Sigmoid colon (tissue), 7 donors: Measurements from ENCODE around the gene DMBT1. TPM values are rescaled to one million over a fixed set of nuclear protein-coding genes. Genes with fewer than 3 reads are reported as not detected.

Source experiments
- DNase-seq: peaks from one replicate; pipeline ENCODE4 v3.0.0-alpha.2; 2019
- H3K27ac ChIP-seq, 4 donors: fragments of 200-600 bp; sonication (generic); one replicate each; pipeline ENCODE4 v1.5.1; 2016 to 2019; ENCODE audit warnings: mild to moderate bottlenecking in 1 of 4
- H3K27me3 ChIP-seq, 3 donors: fragments of 200-600 bp; sonication (generic); one replicate each; pipeline ENCODE4 v1.5.1; 2019; ENCODE audit warnings: mild to moderate bottlenecking in 1 of 3
- H3K36me3 ChIP-seq, 4 donors: fragments of 200-600 bp; sonication (generic); one replicate each; pipeline ENCODE4 v1.5.1; 2016 to 2019
- H3K4me1 ChIP-seq, 4 donors: fragments of 200-600 bp; sonication (generic); one replicate each; pipeline ENCODE4 v1.5.1; 2017 to 2019
- H3K4me3 ChIP-seq, 4 donors: fragments of 200-600 bp; sonication (generic); one replicate each; pipeline ENCODE4 v1.5.1; 2017 to 2019; ENCODE audit warnings: mild to moderate bottlenecking in 2 of 4, moderate library complexity in 1 of 4
- H3K9me3 ChIP-seq, 4 donors: fragments of 200-600 bp in 3 of 4; sonication (generic) in 3 of 4; one replicate each; pipeline versions ENCODE4 v1.5.1 to v1.6.1; 2013 to 2019
- CTCF ChIP-seq, 4 experiments: fragments of 450-650 bp in 3 of 4; fragments of 200-600 bp in 1 of 4; IDR thresholded peaks; one replicate each; pipeline ENCODE4 v1.5.1; 2016 to 2019; ENCODE audit warnings: antibody characterized with exemption in 4 of 4, mild to moderate bottlenecking in 3 of 4, moderate library complexity in 2 of 4
- EP300 ChIP-seq, 4 donors: sonication (generic); formaldehyde crosslinking; IDR thresholded peaks; one replicate each; pipeline ENCODE4 v1.6.1; 2017; ENCODE audit warnings: antibody characterized with exemption in 4 of 4
- POLR2A ChIP-seq, 2 donors: fragments of 450-650 bp; IDR thresholded peaks; one replicate each; pipeline ENCODE4 v1.6.1; 2016; ENCODE audit warnings: antibody characterized with exemption in 2 of 2, mild to moderate bottlenecking in 2 of 2, moderate library complexity in 2 of 2
- POLR2AphosphoS5 ChIP-seq, 4 donors: sonication (generic); formaldehyde crosslinking; IDR thresholded peaks; one replicate each; pipeline ENCODE4 v1.6.1; 2017; ENCODE audit warnings: antibody characterized with exemption in 4 of 4
- WGBS, 2 donors: extraction: QIAGEN DNeasy Blood & Tissue Kit; methylation state at CpG; one replicate each; pipeline ENCODE4 v1.1.7; 2013; 5-methylcytosine and 5-hydroxymethylcytosine counted together
- intact Hi-C: fragments of 100-400 bp; cut with DNase I; formaldehyde crosslinking; loops from one replicate; pipeline ENCODE4 v1.15.1; 2023
- polyA plus RNA-seq, 3 donors: library from polyadenylated mRNA; stranded (reverse); fragments of 200-250 nt; gene quantifications; one replicate each; pipeline ENCODE4 v1.2.3, GENCODE V29; 2013
- total RNA-seq, 4 donors: library from RNA; depleted of rRNA; stranded (reverse); fragments of >200 nt; gene quantifications; one replicate each; pipeline ENCODE4 v1.1.0, GENCODE V29; 2016
- donor health status: healthy with polysubstance abuse.
- donor health status: Bipolar disorder and iron deficiency.
- donor health status: healthy.

DMBT1 gene
- total and polyA plus RNA-seq, 7 donors: under 0.01 to 677 (median 1.2) TPM; not detected in 2

GRCh38 chr10:122643931-122644534 lies 83.5 kb downstream of the DMBT1 start:
- Histone ChIP-seq H3K4me3 (no peak overlapping the region), H3K27ac (no peak overlapping the region), H3K27me3 (no peaks in the 10 kb centered on the region), H3K36me3 (no peaks in the 10 kb centered on the region), H3K4me1 (no peaks in the 10 kb centered on the region), H3K9me3 (no peaks in the 10 kb centered on the region)
- WGBS, 2 donors: 74 to 92% methylated on average over 13 of the region's 13 CpGs
- TF ChIP-seq EP300 (IDR thresholded peaks at IDR 0.05): no peak
- TF ChIP-seq CTCF (IDR thresholded peaks at IDR 0.05): no peak
- TF ChIP-seq POLR2AphosphoS5 (IDR thresholded peaks at IDR 0.05): no peak
- no peak for TF ChIP-seq POLR2A (IDR thresholded peaks at IDR 0.05)
- intact Hi-C loops: no loop called here
- DNase-seq: peak; percentile 28

GRCh38 chr10:122646511-122647382 lies 86.2 kb downstream of the DMBT1 start:
- intact Hi-C loops: no loop called here
- Histone ChIP-seq H3K9me3 (no peaks in the 10 kb centered on the region), H3K36me3 (no peaks in the 10 kb centered on the region), H3K4me3 (no peak overlapping the region), H3K27ac (no peak overlapping the region), H3K4me1 (no peaks in the 10 kb centered on the region), H3K27me3 (no peaks in the 10 kb centered on the region)
- peak; percentile 41 for DNase-seq
- 59 to 68% methylated on average over 10 of the region's 10 CpGs for WGBS, 2 donors
- TF ChIP-seq CTCF (IDR thresholded peaks at IDR 0.05) (no peak), POLR2AphosphoS5 (IDR thresholded peaks at IDR 0.05) (no peak), POLR2A (IDR thresholded peaks at IDR 0.05) (no peak), EP300 (IDR thresholded peaks at IDR 0.05) (no peak)

GRCh38 chr10:122647383-122647968 lies 86.9 kb downstream of the DMBT1 start:
- intact Hi-C loops: no loop called here
- DNase-seq: peak; percentile 39

GRCh38 chr10:122648599-122649428 lies 88.3 kb downstream of the DMBT1 start:
- no peaks in the 10 kb centered on the region for H3K36me3 ChIP-seq
- intact Hi-C loops: loop anchor here (1.0 kb wide), 1 partner anchor 55 kb away; no protein-coding TSS in a partner anchor
- H3K9me3 ChIP-seq: no peaks in the 10 kb centered on the region
- no peaks in the 10 kb centered on the region for H3K27me3 ChIP-seq
- DNase-seq: peak; percentile 56
- H3K4me1 ChIP-seq: no peaks in the 10 kb centered on the region
- 18 to 31% methylated on average over 10 of the region's 10 CpGs for WGBS, 2 donors
- no peak overlapping the region for H3K27ac ChIP-seq
- H3K4me3 ChIP-seq: no peak overlapping the region
- TF ChIP-seq CTCF (IDR thresholded peaks at IDR 0.05): peak; percentile 32 to 70 (median 59)
- no peak for TF ChIP-seq EP300 (IDR thresholded peaks at IDR 0.05)

More at GRCh38 chr10:122647383-122647968, 86.9 kb downstream of the DMBT1 start:
- H3K27ac ChIP-seq: no peak overlapping the region
- H3K27me3 ChIP-seq: no peaks in the 10 kb centered on the region
- H3K4me3 ChIP-seq: no peak overlapping the region
- 80 to 84% methylated on average over 3 of the region's 3 CpGs for WGBS, 2 donors
- no peaks in the 10 kb centered on the region for H3K9me3 ChIP-seq
- no peaks in the 10 kb centered on the region for H3K4me1 ChIP-seq
- H3K36me3 ChIP-seq: no peaks in the 10 kb centered on the region
- TF ChIP-seq EP300 (IDR thresholded peaks at IDR 0.05): no peak
